Vagina (tissue), 2 donors: ENCODE measurements around the gene ZAR1L.

Experiments
- POLR2A ChIP-seq, 2 donors: fragments of 450-650 bp; IDR thresholded peaks; one replicate each; pipeline ENCODE4 v1.6.1; 2017; ENCODE audit warnings: antibody characterized with exemption in 2 of 2, mild to moderate bottlenecking in 2 of 2, moderate library complexity in 2 of 2
- TF ChIP-seq, protein P1 (sequence below), 3 experiments: fragments of 450-650 bp in 2 of 3; fragments of 200-600 bp in 1 of 3; sonication (generic) in 1 of 3; IDR thresholded peaks; one replicate each; pipeline ENCODE4 v1.5.1; 2017 to 2019; ENCODE audit warnings: antibody characterized with exemption in 3 of 3, mild to moderate bottlenecking in 2 of 3, moderate library complexity in 2 of 3

DNA sequence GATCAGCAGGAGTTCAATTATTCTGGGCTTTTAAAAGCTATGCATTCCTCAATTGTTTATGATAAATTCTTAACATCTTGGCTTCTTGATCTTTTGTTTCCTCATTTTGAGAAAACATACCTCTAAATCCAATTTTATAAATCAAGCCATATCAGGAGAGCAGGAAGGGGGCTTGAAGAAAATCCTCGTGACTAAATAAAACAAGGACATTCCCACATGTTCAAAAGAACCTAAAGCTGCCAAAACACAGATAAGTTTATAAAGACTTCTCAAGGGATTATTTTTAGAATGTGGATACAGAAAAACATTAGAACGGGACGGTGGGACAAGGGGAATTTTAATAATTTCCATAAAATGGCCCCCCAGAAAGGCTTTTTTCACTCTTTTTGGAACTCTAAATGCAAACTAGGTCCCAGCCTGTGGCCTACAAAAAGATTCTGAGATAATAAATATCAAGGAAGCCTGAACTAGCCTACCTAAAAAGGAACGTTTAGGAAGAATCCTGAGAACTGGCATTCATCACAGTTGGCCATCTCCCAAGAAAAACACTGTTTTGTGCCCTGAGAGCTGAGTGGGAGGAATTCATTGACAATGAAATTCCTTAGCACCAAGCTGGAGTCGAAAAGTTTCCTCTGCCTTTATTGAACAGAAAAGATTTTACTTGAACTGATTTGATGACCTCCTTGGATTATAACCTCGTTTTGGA lies 30.1 kb downstream of the ZAR1L start:
- TF ChIP-seq, protein P1, sequence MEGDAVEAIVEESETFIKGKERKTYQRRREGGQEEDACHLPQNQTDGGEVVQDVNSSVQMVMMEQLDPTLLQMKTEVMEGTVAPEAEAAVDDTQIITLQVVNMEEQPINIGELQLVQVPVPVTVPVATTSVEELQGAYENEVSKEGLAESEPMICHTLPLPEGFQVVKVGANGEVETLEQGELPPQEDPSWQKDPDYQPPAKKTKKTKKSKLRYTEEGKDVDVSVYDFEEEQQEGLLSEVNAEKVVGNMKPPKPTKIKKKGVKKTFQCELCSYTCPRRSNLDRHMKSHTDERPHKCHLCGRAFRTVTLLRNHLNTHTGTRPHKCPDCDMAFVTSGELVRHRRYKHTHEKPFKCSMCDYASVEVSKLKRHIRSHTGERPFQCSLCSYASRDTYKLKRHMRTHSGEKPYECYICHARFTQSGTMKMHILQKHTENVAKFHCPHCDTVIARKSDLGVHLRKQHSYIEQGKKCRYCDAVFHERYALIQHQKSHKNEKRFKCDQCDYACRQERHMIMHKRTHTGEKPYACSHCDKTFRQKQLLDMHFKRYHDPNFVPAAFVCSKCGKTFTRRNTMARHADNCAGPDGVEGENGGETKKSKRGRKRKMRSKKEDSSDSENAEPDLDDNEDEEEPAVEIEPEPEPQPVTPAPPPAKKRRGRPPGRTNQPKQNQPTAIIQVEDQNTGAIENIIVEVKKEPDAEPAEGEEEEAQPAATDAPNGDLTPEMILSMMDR (IDR thresholded peaks at IDR 0.05): no peak
- TF ChIP-seq POLR2A (IDR thresholded peaks at IDR 0.05): no peak
